BLaER1 (cell line): ENCODE data around the gene SMAD1.
"Not testable (repeated sequence)": the region's sequence is repeated elsewhere in the genome, so short reads cannot be mapped to it uniquely, and the experiment has no call there.

Experiments used
- H3K27ac ChIP-seq: shearing (Covaris generic); formaldehyde crosslinking; 2 replicates; pipeline ENCODE4 v1.8.1; 2022
- H3K27me3 ChIP-seq: shearing (Covaris generic); formaldehyde crosslinking; 2 replicates; pipeline ENCODE4 v1.8.1; 2022
- H3K36me3 ChIP-seq: shearing (Covaris generic); formaldehyde crosslinking; 2 replicates; pipeline ENCODE4 v1.8.1; 2022
- H3K4me1 ChIP-seq: shearing (Covaris generic); formaldehyde crosslinking; 2 replicates; pipeline ENCODE4 v1.8.1; 2022
- H3K4me2 ChIP-seq: shearing (Covaris generic); formaldehyde crosslinking; 2 replicates; pipeline ENCODE4 v1.8.1; 2022
- H3K4me3 ChIP-seq: shearing (Covaris generic); formaldehyde crosslinking; 2 replicates; pipeline ENCODE4 v1.8.1; 2022
- H3K9ac ChIP-seq: shearing (Covaris generic); formaldehyde crosslinking; 2 replicates; pipeline ENCODE4 v1.8.1; 2022
- H3K9me3 ChIP-seq: shearing (Covaris generic); formaldehyde crosslinking; 2 replicates; pipeline ENCODE4 v1.8.1; 2022
- H4K20me1 ChIP-seq: shearing (Covaris generic); formaldehyde crosslinking; 2 replicates; pipeline ENCODE4 v1.8.1; 2022
- Cebpa-rat ChIP-seq: shearing (Covaris generic); IDR thresholded peaks from 2 replicates; pipeline ENCODE4 v1.8.1; 2022

The SMAD1 gene

DNA sequence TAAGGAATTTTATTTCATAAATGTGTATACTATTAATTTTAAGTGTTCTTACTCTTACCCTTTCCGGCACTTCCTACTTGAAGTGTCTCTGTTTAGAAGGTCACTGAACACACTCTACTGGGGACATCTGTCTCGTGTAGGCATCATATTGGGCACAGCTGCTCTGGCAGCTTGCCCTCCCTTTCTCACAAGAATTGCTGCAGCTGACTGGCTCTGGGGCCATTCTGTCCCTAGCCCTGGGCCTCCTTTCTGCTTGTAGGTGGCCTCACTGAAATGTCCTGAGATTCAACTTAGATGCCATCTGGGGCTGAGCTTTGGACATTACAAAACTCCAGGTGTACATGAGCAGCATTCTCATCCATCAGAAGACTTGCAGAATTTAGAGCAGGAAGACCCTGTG is 49.6 kb downstream of the SMAD1 start:
- no peak overlapping the region for H3K4me3 ChIP-seq
- H3K4me1 ChIP-seq, result peaks cover 9% of the 10 kb centered on the region; the same call in 1 of the 2 replicates
- no peak overlapping the region for H3K9ac ChIP-seq
- H3K27ac ChIP-seq, result no peak overlapping the region
- no peaks in the 10 kb centered on the region for H3K27me3 ChIP-seq
- no peaks in the 10 kb centered on the region for H3K9me3 ChIP-seq
- TF ChIP-seq Cebpa-rat, result no peak
- peaks cover 23% of the 10 kb centered on the region for H3K36me3 ChIP-seq
- H4K20me1 ChIP-seq, result peaks cover 35% of the 10 kb centered on the region
- no peak overlapping the region; the same call in 1 of the 2 replicates for H3K4me2 ChIP-seq

DNA sequence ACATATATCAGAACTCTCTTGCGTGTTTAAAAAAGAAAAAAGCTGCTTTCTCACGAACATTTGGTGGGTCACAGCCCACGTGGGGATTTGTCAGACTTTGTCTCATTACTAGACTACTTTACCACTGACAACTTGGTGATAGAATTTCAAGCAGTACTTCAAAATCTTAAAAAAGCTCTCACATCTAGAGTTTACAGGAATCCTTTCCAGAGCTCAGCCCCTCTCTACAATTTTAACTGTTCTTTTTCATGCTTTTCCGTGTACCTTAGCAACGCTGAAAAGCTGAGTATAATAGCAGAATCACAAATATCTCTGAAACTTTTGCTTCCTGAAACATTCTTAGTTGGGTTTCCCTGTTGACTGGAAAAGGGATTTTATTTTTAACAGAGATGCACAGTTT is 50.2 kb downstream of the SMAD1 start:
- no peak overlapping the region for H3K27ac ChIP-seq
- peaks cover 19% of the 10 kb centered on the region for H3K36me3 ChIP-seq
- no peaks in the 10 kb centered on the region for H3K27me3 ChIP-seq
- H3K4me2 ChIP-seq, result no peak overlapping the region
- H3K9me3 ChIP-seq, result no peaks in the 10 kb centered on the region
- no peak overlapping the region for H3K9ac ChIP-seq
- H3K4me1 ChIP-seq, result peaks cover 9% of the 10 kb centered on the region; the same call in 1 of the 2 replicates
- H3K4me3 ChIP-seq, result no peak overlapping the region
- peaks cover 35% of the 10 kb centered on the region for H4K20me1 ChIP-seq
- no peak for TF ChIP-seq Cebpa-rat

DNA sequence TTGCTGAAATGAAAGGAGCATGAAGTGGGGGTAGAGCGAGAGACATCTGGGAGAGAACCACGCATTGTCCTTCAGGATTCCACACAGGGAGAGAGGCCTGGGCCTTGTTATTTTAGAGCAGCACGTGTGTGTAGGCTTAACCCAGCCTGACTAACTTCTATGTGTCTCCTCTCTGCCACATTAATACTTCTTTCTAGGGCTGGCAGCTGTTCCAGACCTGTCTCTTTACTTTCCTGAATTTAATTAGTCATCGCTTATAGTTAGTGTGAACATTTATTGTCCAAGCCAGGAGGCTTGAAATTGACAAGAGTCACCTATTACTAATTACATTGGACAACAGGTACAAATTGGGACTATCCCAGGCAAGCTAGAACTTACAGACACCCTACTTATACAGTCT is 51.3 kb downstream of the SMAD1 start:
- H3K27ac ChIP-seq, result no peak overlapping the region
- no peak overlapping the region for H3K9ac ChIP-seq
- peaks cover 42% of the 10 kb centered on the region for H4K20me1 ChIP-seq
- no peaks in the 10 kb centered on the region for H3K27me3 ChIP-seq
- peaks cover 19% of the 10 kb centered on the region for H3K36me3 ChIP-seq
- no peak overlapping the region for H3K4me3 ChIP-seq
- H3K4me2 ChIP-seq, result no peak overlapping the region
- H3K4me1 ChIP-seq, result peaks cover 9% of the 10 kb centered on the region; the same call in 1 of the 2 replicates
- no peak for TF ChIP-seq Cebpa-rat
- H3K9me3 ChIP-seq, result no peaks in the 10 kb centered on the region

- not testable (repeated sequence) for H3K4me3 ChIP-seq, H3K27me3 ChIP-seq, H3K9me3 ChIP-seq, H3K4me1 ChIP-seq, H3K9ac ChIP-seq, H3K27ac ChIP-seq, H3K4me2 ChIP-seq
- H3K36me3 ChIP-seq, result peaks cover 19% of the 10 kb centered on the region
- peaks cover 44% of the 10 kb centered on the region for H4K20me1 ChIP-seq
These were observed 51.8 kb downstream of the SMAD1 start for GRCh38 chr4:145533415-145533814.

GRCh38 chr4:145533961-145534360 is 52.3 kb downstream of the SMAD1 start:
- Histone ChIP-seq H3K36me3 (peaks cover 19% of the 10 kb centered on the region), H3K9ac (no peak overlapping the region), H4K20me1 (peaks cover 45% of the 10 kb centered on the region), H3K4me2 (no peak overlapping the region), H3K27ac (no peak overlapping the region), H3K27me3 (no peaks in the 10 kb centered on the region), H3K9me3 (no peaks in the 10 kb centered on the region), H3K4me1 (peaks cover 9% of the 10 kb centered on the region; the same call in 1 of the 2 replicates), H3K4me3 (no peak overlapping the region)
- TF ChIP-seq Cebpa-rat, result no peak

DNA sequence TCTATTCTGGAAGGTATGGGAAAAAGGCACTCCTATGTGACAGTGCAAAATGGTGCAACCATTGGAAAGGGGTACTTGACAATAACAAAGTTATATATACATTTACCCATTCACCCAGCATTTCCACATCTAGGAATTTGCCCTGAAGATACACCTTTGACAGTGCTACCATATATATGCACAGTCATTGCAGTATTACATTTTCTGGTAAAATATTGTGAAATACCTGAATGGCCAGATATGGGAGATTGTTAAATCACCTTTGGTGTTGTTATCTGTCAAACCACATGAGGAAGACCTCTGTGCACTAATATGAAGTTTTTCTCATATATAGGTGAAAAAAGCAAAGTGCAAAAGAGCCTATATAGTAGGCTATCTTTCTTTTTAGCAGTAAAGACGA is 53.5 kb downstream of the SMAD1 start:
- peaks cover 9% of the 10 kb centered on the region; the same call in 1 of the 2 replicates for H3K4me1 ChIP-seq
- H3K27me3 ChIP-seq, result no peaks in the 10 kb centered on the region
- H4K20me1 ChIP-seq, result peaks cover 39% of the 10 kb centered on the region
- H3K36me3 ChIP-seq, result peaks cover 27% of the 10 kb centered on the region
- H3K27ac ChIP-seq, result no peak overlapping the region
- no peak overlapping the region for H3K9ac ChIP-seq
- no peaks in the 10 kb centered on the region for H3K9me3 ChIP-seq
- no peak overlapping the region for H3K4me3 ChIP-seq
- no peak for TF ChIP-seq Cebpa-rat
- no peak overlapping the region for H3K4me2 ChIP-seq

DNA sequence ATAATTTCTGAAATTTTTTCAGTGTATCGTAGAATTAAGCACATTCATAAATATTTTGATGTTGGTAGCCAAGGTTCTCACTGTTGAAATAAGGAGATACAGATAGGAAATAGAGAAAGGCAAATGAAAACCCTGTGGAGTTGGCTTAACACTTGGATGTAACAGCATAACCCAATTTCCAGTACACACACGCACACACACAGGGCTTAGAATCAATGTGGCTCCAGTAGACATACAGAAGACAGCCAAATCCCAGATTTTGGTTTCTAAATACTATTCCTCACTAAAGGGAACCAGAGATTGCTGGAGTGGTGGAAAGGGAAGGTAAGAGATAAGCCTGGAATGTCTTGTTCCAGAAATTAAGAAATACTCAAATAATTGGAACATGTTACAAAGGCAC is 54.4 kb downstream of the SMAD1 start:
- Histone ChIP-seq H3K27ac (no peak overlapping the region), H3K36me3 (peaks cover 32% of the 10 kb centered on the region), H3K9me3 (no peaks in the 10 kb centered on the region), H3K9ac (no peak overlapping the region), H3K27me3 (no peaks in the 10 kb centered on the region), H3K4me1 (peaks cover 5% of the 10 kb centered on the region; the same call in 1 of the 2 replicates), H3K4me3 (no peak overlapping the region), H4K20me1 (peaks cover 31% of the 10 kb centered on the region), H3K4me2 (no peak overlapping the region)
- no peak for TF ChIP-seq Cebpa-rat

- H3K4me3 ChIP-seq, result no peak overlapping the region
- H3K36me3 ChIP-seq, result peaks cover 46% of the 10 kb centered on the region
- H3K27me3 ChIP-seq, result no peaks in the 10 kb centered on the region
- H3K4me2 ChIP-seq, result no peak overlapping the region
- no peaks in the 10 kb centered on the region for H3K9me3 ChIP-seq
- peaks cover 22% of the 10 kb centered on the region for H4K20me1 ChIP-seq
- H3K4me1 ChIP-seq, result no peaks in the 10 kb centered on the region; the same call in 1 of the 2 replicates
- H3K9ac ChIP-seq, result no peak overlapping the region
- no peak for TF ChIP-seq Cebpa-rat
- no peak overlapping the region for H3K27ac ChIP-seq
These were observed 56.9 kb downstream of the SMAD1 start for GRCh38 chr4:145538596-145538995.

- Histone ChIP-seq H3K36me3 (peaks cover 46% of the 10 kb centered on the region), H3K27me3 (no peaks in the 10 kb centered on the region), H3K9ac (no peak overlapping the region), H3K4me3 (no peak overlapping the region), H3K4me1 (no peaks in the 10 kb centered on the region; the same call in 1 of the 2 replicates), H3K27ac (no peak overlapping the region), H4K20me1 (peaks cover 22% of the 10 kb centered on the region), H3K4me2 (no peak overlapping the region), H3K9me3 (no peaks in the 10 kb centered on the region)
- TF ChIP-seq Cebpa-rat, result no peak
These were observed 58.0 kb downstream of the SMAD1 start for GRCh38 chr4:145539671-145540070.

GRCh38 chr4:145540235-145540634 is 58.6 kb downstream of the SMAD1 start:
- no peaks in the 10 kb centered on the region for H3K9me3 ChIP-seq
- no peaks in the 10 kb centered on the region for H3K27me3 ChIP-seq
- peaks cover 22% of the 10 kb centered on the region for H4K20me1 ChIP-seq
- peaks cover 48% of the 10 kb centered on the region for H3K36me3 ChIP-seq
- H3K4me2 ChIP-seq, result no peak overlapping the region
- H3K4me1 ChIP-seq, result no peaks in the 10 kb centered on the region; the same call in 1 of the 2 replicates
- TF ChIP-seq Cebpa-rat, result no peak
- H3K4me3 ChIP-seq, result no peak overlapping the region
- H3K9ac ChIP-seq, result no peak overlapping the region
- H3K27ac ChIP-seq, result no peak overlapping the region

GRCh38 chr4:145541346-145541745 is 59.7 kb downstream of the SMAD1 start:
- Histone ChIP-seq H3K36me3 (peaks cover 59% of the 10 kb centered on the region), H3K9ac (no peak overlapping the region), H3K27ac (no peak overlapping the region), H3K27me3 (no peaks in the 10 kb centered on the region), H3K9me3 (no peaks in the 10 kb centered on the region), H3K4me1 (no peaks in the 10 kb centered on the region; the same call in 1 of the 2 replicates), H4K20me1 (peaks cover 22% of the 10 kb centered on the region), H3K4me3 (no peak overlapping the region), H3K4me2 (no peak overlapping the region)
- no peak for TF ChIP-seq Cebpa-rat
